Keratinocyte (primary cell): ENCODE measurements around the gene ADRB1. TPM values are rescaled to one million over a fixed set of nuclear protein-coding genes. Genes with fewer than 3 reads are reported as not detected.

Experiments used
- DNase-seq: peaks from one replicate; pipeline ENCODE4 v3.0.0-alpha.2; 2011; ENCODE audit warnings: low read depth, missing footprints, low spot score
- FAIRE-seq: peaks from 2 replicates; lab custom pipeline; 2011; peaks lifted over from hg19 to GRCh38; lab: Jason Lieb, UNC
- H2AFZ ChIP-seq: 2 replicates; pipeline ENCODE4 v1.6.0; 2012; ENCODE audit warnings: low read length, control low read depth, inconsistent platforms; ENCODE audit not compliant: control insufficient read depth
- H3K27ac ChIP-seq: 2 replicates; pipeline ENCODE4 v1.5.1; 2011; ENCODE audit warnings: low read length; ENCODE audit not compliant: control insufficient read depth, insufficient read depth
- H3K27me3 ChIP-seq: 3 replicates; pipeline ENCODE4 v1.6.0; 2011; ENCODE audit warnings: low read length; ENCODE audit not compliant: control insufficient read depth, insufficient read depth; ENCODE audit errors: extremely low read depth
- H3K36me3 ChIP-seq, 2 experiments: 2 replicates in 1 of 2; 3 replicates in 1 of 2; pipeline ENCODE4 v1.5.1; 2011; ENCODE audit warnings: low read length in 2 of 2, mild to moderate bottlenecking in 1 of 2; ENCODE audit not compliant: control insufficient read depth in 2 of 2, insufficient read depth in 2 of 2; ENCODE audit errors: extremely low read depth in 1 of 2
- H3K4me1 ChIP-seq: 3 replicates; pipeline ENCODE4 v1.5.1; 2011; ENCODE audit warnings: low read length; ENCODE audit not compliant: control insufficient read depth, insufficient read depth; ENCODE audit errors: extremely low read depth
- H3K4me2 ChIP-seq: 3 replicates; pipeline ENCODE4 v1.6.0; 2011; ENCODE audit warnings: low read depth, low read length; ENCODE audit not compliant: control insufficient read depth, insufficient read depth; ENCODE audit errors: extremely low read depth
- H3K4me3 ChIP-seq, 3 experiments: fragments of 200-600 bp in 1 of 3; sonication (generic) in 1 of 3; 2 replicates in 2 of 3; 3 replicates in 1 of 3; pipeline ENCODE4 v1.5.1; 2011 to 2016; ENCODE audit warnings: low read length in 3 of 3, mild to moderate bottlenecking in 3 of 3, control low read depth in 2 of 3, inconsistent platforms in 1 of 3, low read depth in 1 of 3, mixed read lengths in 1 of 3, mixed run types in 1 of 3, moderate library complexity in 1 of 3; ENCODE audit not compliant: control insufficient read depth in 2 of 3, insufficient read depth in 2 of 3; ENCODE audit errors: extremely low read depth in 1 of 3
- H3K79me2 ChIP-seq: 2 replicates; pipeline ENCODE4 v1.6.0; 2012; ENCODE audit warnings: low read length; ENCODE audit not compliant: control insufficient read depth, insufficient read depth
- H3K9ac ChIP-seq: 3 replicates; pipeline ENCODE4 v1.6.0; 2011; ENCODE audit warnings: low read length; ENCODE audit not compliant: control insufficient read depth, insufficient read depth; ENCODE audit errors: extremely low read depth
- H3K9me1 ChIP-seq: 3 replicates; pipeline ENCODE4 v1.6.0; 2011; ENCODE audit warnings: low read length; ENCODE audit not compliant: control insufficient read depth, insufficient read depth; ENCODE audit errors: extremely low read depth
- H3K9me3 ChIP-seq: 2 replicates; pipeline ENCODE4 v1.5.1; 2012; ENCODE audit warnings: low read depth, low read length; ENCODE audit not compliant: control insufficient read depth
- H4K20me1 ChIP-seq: 3 replicates; pipeline ENCODE4 v1.6.0; 2011; ENCODE audit warnings: low read length; ENCODE audit not compliant: control insufficient read depth, insufficient read depth; ENCODE audit errors: extremely low read depth
- CTCF ChIP-seq, 3 experiments: IDR thresholded peaks in 1 of 3; conservative IDR thresholded peaks in 1 of 3; optimal IDR thresholded peaks in 1 of 3; 2 replicates in 2 of 3; 3 replicates in 1 of 3; pipeline versions ENCODE3 to v1.5.1; 2011; ENCODE audit warnings: low read length in 3 of 3, mild to moderate bottlenecking in 3 of 3, moderate library complexity in 2 of 3, control low read depth in 1 of 3, inconsistent platforms in 1 of 3; ENCODE audit not compliant: insufficient read depth in 2 of 3; ENCODE audit errors: extremely low read depth in 1 of 3
- EZH2 ChIP-seq: IDR thresholded peaks from one replicate; pipeline ENCODE4 v1.6.1; 2012; ENCODE audit warnings: inconsistent platforms, mild to moderate bottlenecking, low read length, moderate library complexity
- dilution Hi-C: fragments of 300-500 bp; cut with MboI; formaldehyde crosslinking; loops from one replicate; pipeline ENCODE4 v1.7.0; 2020; ENCODE audit warnings: low sequenced_read_pairs; ENCODE audit not compliant: extremely low pct_ligation_motif_present
- polyA plus RNA-seq, 5 experiments: library from polyadenylated mRNA; depleted of rRNA in 3 of 5; stranded (reverse) in 3 of 5; stranded (forward) in 1 of 5; unstranded in 1 of 5; fragments of >200 nt; gene quantifications; 1 replicate in 1 of 5; 2 replicates in 3 of 5; 3 replicates in 1 of 5; pipeline versions ENCODE4 v1.2.1 to v1.2.3, GENCODE V29; 2011 to 2012; ENCODE audit warnings: missing spikeins in 2 of 5, low read depth in 1 of 5, low replicate concordance in 1 of 5

The ADRB1 gene
- polyA plus RNA-seq, 1 donor (not counting 4 experiments of a cell fraction or from before 2014, with no cell fraction given): 0.05 TPM

GRCh38 chr10:113997428-113997827, 46.2 kb upstream of the ADRB1 start:
- no peaks in the 10 kb centered on the region for H3K9me1 ChIP-seq
- dilution Hi-C loops: no loop called here
- H3K36me3 ChIP-seq: no peaks in the 10 kb centered on the region
- no peaks in the 10 kb centered on the region for H3K9me3 ChIP-seq
- H3K27ac ChIP-seq: no peak overlapping the region
- no peaks in the 10 kb centered on the region for H4K20me1 ChIP-seq
- TF ChIP-seq CTCF (optimal IDR thresholded peaks at IDR 0.05 in 1 of 3, IDR thresholded peaks at IDR 0.05 in 1 of 3, conservative IDR thresholded peaks at IDR 0.05 in 1 of 3; ENCODE audit: extremely low read depth in 1 of 3, insufficient read depth in 2 of 3, low read length in 3 of 3) (no peak), EZH2 (no peak)
- H3K4me2 ChIP-seq: no peak overlapping the region
- H3K4me3 ChIP-seq: no peak overlapping the region
- H3K27me3 ChIP-seq: peaks cover 7% of the 10 kb centered on the region
- no peak overlapping the region for H3K9ac ChIP-seq
- no peak overlapping the region for H2AFZ ChIP-seq
- FAIRE-seq (no peak), DNase-seq (no peak)
- H3K4me1 ChIP-seq: no peaks in the 10 kb centered on the region
- no peaks in the 10 kb centered on the region for H3K79me2 ChIP-seq

GRCh38 chr10:113999531-113999930, 44.1 kb upstream of the ADRB1 start:
- H3K27me3 ChIP-seq: peaks cover 7% of the 10 kb centered on the region
- H3K4me1 ChIP-seq: no peaks in the 10 kb centered on the region
- FAIRE-seq: no peak
- no peaks in the 10 kb centered on the region for H3K9me1 ChIP-seq
- H2AFZ ChIP-seq: no peak overlapping the region
- no peaks in the 10 kb centered on the region for H3K36me3 ChIP-seq
- H4K20me1 ChIP-seq: no peaks in the 10 kb centered on the region
- no peak for DNase-seq
- H3K27ac ChIP-seq: no peak overlapping the region
- H3K4me3 ChIP-seq: no peak overlapping the region
- no peak overlapping the region for H3K4me2 ChIP-seq
- TF ChIP-seq EZH2 (no peak), CTCF (optimal IDR thresholded peaks at IDR 0.05 in 1 of 3, IDR thresholded peaks at IDR 0.05 in 1 of 3, conservative IDR thresholded peaks at IDR 0.05 in 1 of 3; ENCODE audit: extremely low read depth in 1 of 3, insufficient read depth in 2 of 3, low read length in 3 of 3) (no peak)
- dilution Hi-C loops: no loop called here
- H3K9me3 ChIP-seq: no peaks in the 10 kb centered on the region
- no peak overlapping the region for H3K9ac ChIP-seq
- H3K79me2 ChIP-seq: no peaks in the 10 kb centered on the region
